GM04504 (cell line): ENCODE results near the gene ACTL8.

Experiments used
- DNase-seq: peaks from one replicate; pipeline ENCODE4 v3.0.0-alpha.2; 2012; ENCODE audit warnings: low read depth

ACTL8 gene

DNA sequence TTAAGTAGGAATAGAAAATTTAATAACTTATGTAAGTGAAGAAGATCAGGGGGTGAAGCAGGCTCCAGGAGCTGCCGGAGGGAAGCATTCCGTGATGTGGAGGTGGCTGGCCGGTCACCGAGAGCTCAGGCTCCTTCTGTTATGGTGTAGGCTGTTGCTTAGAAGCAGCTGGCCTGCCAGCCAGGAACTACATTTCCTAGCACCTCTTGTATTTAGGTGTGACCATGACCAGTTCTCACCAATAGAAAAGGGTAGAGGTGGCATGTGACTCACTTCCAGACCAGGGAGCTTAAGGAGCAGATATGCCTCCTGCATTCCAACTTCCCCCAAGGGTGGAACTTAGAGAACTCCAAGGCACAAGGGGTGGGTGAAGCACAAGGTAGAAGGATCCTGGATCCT is 120.7 kb downstream of the ACTL8 start:
- DNase-seq, result no peak
